Right atrium auricular region (tissue), 2 donors: Measurements from ENCODE around the gene KRT79. TPM values are rescaled to one million over a fixed set of nuclear protein-coding genes. Genes with fewer than 3 reads are reported as not detected.

Experiments used
- DNase-seq: peaks from one replicate; pipeline ENCODE4 v3.0.0-alpha.2; 2019; ENCODE audit warnings: low spot score
- H3K27ac ChIP-seq, 2 donors: fragments of 200-600 bp; sonication (generic); 1 replicate in 1 of 2; 2 replicates in 1 of 2; pipeline ENCODE4 v1.5.1; 2016 to 2019
- H3K27me3 ChIP-seq, 2 donors: fragments of 200-600 bp; sonication (generic); one replicate each; pipeline versions ENCODE4 v1.5.1 to v1.6.0; 2017 to 2019
- H3K36me3 ChIP-seq: fragments of 200-600 bp; sonication (generic); one replicate; pipeline ENCODE4 v1.5.1; 2016
- H3K4me1 ChIP-seq, 2 donors: fragments of 200-600 bp; sonication (generic); one replicate each; pipeline versions ENCODE4 v1.5.1 to v1.6.0; 2017 to 2019
- H3K4me3 ChIP-seq, 2 donors: fragments of 200-600 bp; sonication (generic); 1 replicate in 1 of 2; 2 replicates in 1 of 2; pipeline ENCODE4 v1.5.1; 2017 to 2019; ENCODE audit warnings: mild to moderate bottlenecking in 1 of 2, moderate library complexity in 1 of 2
- H3K9me3 ChIP-seq, 2 donors: fragments of 200-600 bp; sonication (generic); one replicate each; pipeline ENCODE4 v1.5.1; 2019
- total RNA-seq, 2 donors: library from RNA; depleted of rRNA; stranded (reverse); fragments of >200 nt; gene quantifications; one replicate each; pipeline ENCODE4 v1.1.0, GENCODE V29; 2016
- TF ChIP-seq, protein P1 (sequence below), 2 donors: fragments of 200-600 bp; sonication (generic); IDR thresholded peaks; one replicate each; pipeline ENCODE4 v1.5.1; 2019; ENCODE audit warnings: antibody characterized with exemption in 2 of 2

Gene KRT79
- total RNA-seq, 2 donors from 2014 or later, result not detected

DNA sequence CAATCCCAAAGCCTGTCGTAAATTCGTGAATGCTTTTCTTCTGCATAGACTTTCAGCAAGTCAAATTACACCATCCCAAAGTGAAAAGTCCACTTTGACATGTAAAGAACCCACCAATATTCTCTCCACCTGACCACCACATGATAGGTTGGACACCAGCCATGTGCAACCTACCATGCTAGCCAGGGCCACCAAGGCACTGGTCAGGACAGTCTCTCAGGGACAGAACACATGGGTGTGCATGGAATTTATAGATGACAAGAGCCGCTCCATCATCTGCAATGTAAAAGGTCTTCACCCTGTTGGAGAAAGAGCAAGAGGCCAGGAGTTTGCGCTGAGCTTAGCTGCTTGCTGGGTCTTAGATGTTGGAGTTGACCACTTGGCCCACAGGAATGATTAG is 51.6 kb downstream of the KRT79 start:
- Histone ChIP-seq H3K27me3 (no peaks in the 10 kb centered on the region), H3K9me3 (no peaks in the 10 kb centered on the region), H3K36me3 (no peaks in the 10 kb centered on the region), H3K4me1 (no peaks in the 10 kb centered on the region), H3K4me3 (no peak overlapping the region), H3K27ac (no peak overlapping the region)
- TF ChIP-seq, protein P1, sequence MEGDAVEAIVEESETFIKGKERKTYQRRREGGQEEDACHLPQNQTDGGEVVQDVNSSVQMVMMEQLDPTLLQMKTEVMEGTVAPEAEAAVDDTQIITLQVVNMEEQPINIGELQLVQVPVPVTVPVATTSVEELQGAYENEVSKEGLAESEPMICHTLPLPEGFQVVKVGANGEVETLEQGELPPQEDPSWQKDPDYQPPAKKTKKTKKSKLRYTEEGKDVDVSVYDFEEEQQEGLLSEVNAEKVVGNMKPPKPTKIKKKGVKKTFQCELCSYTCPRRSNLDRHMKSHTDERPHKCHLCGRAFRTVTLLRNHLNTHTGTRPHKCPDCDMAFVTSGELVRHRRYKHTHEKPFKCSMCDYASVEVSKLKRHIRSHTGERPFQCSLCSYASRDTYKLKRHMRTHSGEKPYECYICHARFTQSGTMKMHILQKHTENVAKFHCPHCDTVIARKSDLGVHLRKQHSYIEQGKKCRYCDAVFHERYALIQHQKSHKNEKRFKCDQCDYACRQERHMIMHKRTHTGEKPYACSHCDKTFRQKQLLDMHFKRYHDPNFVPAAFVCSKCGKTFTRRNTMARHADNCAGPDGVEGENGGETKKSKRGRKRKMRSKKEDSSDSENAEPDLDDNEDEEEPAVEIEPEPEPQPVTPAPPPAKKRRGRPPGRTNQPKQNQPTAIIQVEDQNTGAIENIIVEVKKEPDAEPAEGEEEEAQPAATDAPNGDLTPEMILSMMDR (IDR thresholded peaks at IDR 0.05), result no peak
- DNase-seq, result no peak

DNA sequence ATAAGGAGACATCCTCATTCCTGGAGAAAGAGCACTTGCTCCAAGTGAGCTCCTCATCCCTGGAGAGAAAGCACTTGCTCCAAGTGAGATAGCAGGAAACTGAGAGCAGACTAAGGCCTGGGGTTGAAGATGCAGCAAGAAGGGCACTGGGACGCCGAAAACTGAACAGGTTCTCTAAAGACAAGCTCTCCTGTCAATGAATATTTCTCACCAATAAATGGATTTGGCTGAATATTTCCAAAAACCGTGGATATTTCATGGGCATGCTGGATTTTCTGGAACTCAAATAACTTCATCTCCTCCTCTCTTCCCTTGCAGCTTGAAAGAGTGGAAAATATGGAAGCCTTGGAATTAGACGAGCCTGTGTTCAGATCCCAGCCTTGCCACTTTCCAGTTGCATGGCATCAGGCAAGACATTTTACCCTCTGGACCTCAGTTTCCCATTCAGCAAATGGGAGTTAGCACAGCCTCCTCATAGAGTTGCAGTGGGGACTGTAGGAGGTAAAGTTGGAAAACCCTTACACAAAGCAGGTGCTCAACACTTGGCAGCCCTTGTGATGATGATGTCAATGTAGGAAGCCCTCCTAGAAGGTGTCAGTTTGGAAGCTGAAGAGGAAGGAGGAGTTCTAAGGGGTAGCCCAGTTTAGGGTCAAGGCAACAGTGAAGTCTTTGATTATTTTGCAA is 52.6 kb downstream of the KRT79 start:
- no peak for DNase-seq
- H3K4me3 ChIP-seq, result no peak overlapping the region
- H3K4me1 ChIP-seq, result no peaks in the 10 kb centered on the region
- TF ChIP-seq, protein P1 (IDR thresholded peaks at IDR 0.05), result no peak
- no peak overlapping the region for H3K27ac ChIP-seq
- no peaks in the 10 kb centered on the region for H3K9me3 ChIP-seq
- no peaks in the 10 kb centered on the region for H3K36me3 ChIP-seq
- no peaks in the 10 kb centered on the region for H3K27me3 ChIP-seq

DNA sequence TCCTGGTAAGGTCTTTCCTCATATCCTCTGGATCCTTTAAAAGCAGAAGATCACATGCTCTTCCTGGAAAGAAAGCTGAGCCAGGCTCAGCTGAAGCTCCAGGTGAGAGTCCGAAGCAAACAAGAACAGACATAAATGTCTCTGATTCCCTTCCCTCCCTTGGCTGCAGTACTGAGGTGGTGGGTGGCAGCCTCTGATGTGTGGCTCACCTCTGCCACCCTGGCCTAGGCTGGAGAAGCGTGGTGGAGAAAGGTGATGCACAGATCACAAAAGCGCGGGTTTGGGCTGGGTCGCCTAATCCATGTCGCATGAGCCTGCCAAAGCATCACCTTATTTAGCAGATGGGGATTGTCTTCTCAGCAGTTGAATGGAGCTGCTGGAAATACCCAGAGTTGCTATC is 54.2 kb downstream of the KRT79 start:
- H3K27me3 ChIP-seq, result no peaks in the 10 kb centered on the region
- no peak for DNase-seq
- H3K9me3 ChIP-seq, result no peaks in the 10 kb centered on the region
- no peaks in the 10 kb centered on the region for H3K4me1 ChIP-seq
- TF ChIP-seq, protein P1 (IDR thresholded peaks at IDR 0.05), result no peak
- no peak overlapping the region for H3K4me3 ChIP-seq
- H3K27ac ChIP-seq, result no peak overlapping the region
- no peaks in the 10 kb centered on the region for H3K36me3 ChIP-seq

DNA sequence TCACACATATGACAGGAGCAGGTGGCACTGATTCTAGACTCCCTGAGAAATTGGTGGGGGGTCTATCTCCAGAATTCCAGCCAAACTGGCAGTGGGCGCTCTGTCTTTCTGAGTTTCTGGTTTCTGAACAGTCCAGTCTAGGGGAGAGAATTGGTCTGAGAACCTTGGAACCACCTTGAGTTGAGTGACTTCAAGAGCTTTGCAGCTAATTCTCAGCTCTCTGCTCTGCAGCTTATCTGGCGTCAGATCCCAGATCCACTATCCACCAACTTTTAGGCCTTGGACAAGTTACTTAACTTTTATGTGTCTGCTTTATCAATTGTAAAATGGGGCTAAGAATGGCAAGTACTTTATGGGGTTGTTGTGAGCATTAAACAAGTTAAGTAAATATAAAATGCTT is 55.3 kb downstream of the KRT79 start:
- Histone ChIP-seq H3K27ac (no peak overlapping the region), H3K36me3 (no peaks in the 10 kb centered on the region), H3K27me3 (no peaks in the 10 kb centered on the region), H3K9me3 (no peaks in the 10 kb centered on the region), H3K4me3 (no peak overlapping the region), H3K4me1 (no peaks in the 10 kb centered on the region)
- no peak for DNase-seq
- TF ChIP-seq, protein P1 (IDR thresholded peaks at IDR 0.05), result no peak

DNA sequence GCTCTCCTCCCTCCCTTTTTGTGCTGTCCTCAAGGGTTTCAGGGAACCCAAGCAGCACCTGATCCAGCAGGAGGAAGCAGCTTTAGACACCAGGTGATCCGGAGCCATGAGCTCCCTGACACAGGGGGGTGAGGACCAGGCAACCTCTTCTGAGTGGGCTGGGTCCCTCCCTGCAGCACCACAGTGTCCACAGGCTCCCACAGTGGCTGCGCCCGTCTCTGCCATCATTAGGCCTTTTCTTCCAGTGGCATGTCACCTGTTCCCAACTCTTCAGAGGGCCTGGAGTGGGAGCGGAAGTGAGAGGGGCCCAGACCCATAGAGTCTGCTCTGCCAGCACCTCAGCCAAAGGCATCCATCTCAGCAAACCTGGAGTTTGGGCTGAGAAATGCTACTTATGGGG is 56.5 kb downstream of the KRT79 start:
- Histone ChIP-seq H3K36me3 (no peaks in the 10 kb centered on the region), H3K27me3 (no peaks in the 10 kb centered on the region), H3K27ac (no peak overlapping the region), H3K4me3 (no peak overlapping the region), H3K4me1 (no peaks in the 10 kb centered on the region), H3K9me3 (no peaks in the 10 kb centered on the region)
- TF ChIP-seq, protein P1 (IDR thresholded peaks at IDR 0.05), result no peak
- no peak for DNase-seq

DNA sequence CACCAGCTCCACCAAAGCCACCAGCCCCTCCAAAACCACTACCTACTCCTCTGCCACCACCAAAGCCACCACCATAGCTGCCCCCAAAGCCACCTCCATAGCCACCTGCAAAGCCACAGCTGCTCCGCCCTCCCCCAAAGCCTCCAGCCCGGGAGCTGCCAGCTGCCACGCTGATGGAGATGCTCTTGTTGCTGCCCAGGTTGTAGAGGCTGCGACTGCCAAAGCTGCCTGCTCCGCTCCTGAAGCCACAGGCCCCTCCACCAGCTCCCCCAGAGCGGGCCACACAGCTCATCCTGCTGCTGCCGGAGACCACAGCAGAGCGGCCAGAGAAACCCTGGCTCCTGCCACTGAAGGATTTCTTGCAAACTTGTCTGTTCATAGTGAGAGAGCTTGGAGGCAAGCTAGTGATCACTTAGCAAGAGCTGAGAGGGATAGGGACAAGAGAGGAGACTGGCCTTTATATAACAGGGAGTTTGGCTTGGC is 57.2 kb downstream of the KRT79 start, which contains the start of gene KRT76:
Gene KRT76 (minus strand): TSS at position 433 of the 483 bp plus-strand sequence. CDS start 54 bp downstream, at position 379.
- no peak for DNase-seq
- H3K9me3 ChIP-seq, result no peaks in the 10 kb centered on the region
- no peaks in the 10 kb centered on the region for H3K27me3 ChIP-seq
- TF ChIP-seq, protein P1 (IDR thresholded peaks at IDR 0.05), result no peak
- no peaks in the 10 kb centered on the region for H3K36me3 ChIP-seq
- H3K4me3 ChIP-seq, result no peak within 1 kb of the TSS
- H3K27ac ChIP-seq, result no peak within 1 kb of the TSS
- H3K4me1 ChIP-seq, result no peaks in the 10 kb centered on the region
